Measurements from ENCODE around the gene ARL5B. TPM values are rescaled to one million over a fixed set of nuclear protein-coding genes. Genes with fewer than 3 reads are reported as not detected.
"Not testable (repeated sequence)": the region's sequence is repeated elsewhere in the genome, so short reads cannot be mapped to it uniquely, and the experiment has no call there.

ARL5B gene
- total and polyA plus RNA-seq, 8 donors = 15.1 to 44.8 (median 41.2) TPM

DNA sequence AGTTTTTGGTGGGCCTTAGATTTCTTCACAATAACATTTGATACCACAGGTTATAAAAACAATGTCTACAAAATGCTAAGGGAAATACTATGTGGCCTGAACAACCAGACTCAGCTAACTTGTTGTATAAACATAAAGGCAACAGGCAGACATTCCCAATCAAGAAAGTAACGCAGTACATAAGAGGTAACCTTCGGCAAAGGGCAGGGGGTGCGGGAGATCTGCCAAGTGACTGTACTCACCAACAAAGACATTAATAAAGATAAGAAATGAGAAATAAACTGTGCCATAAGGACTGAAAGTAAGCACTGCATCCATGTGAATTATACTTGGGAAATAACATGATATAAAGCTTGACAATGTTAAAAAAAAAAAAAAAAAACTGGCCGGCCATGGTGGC is 23.2 kb upstream of the ARL5B start:
- intact Hi-C loops (cut with DNase I) = no loop called here
- DNase-seq (no peak), ATAC-seq (no peak)
- Histone ChIP-seq H3K9me3 (no peaks in the 10 kb centered on the region), H3K4me3 (no peak overlapping the region), H3K27ac (no peak overlapping the region), H3K4me1 (no peaks in the 10 kb centered on the region), H3K36me3 (peaks cover 0 to 2% of the 10 kb centered on the region in 2 donors), H3K27me3 (no peaks in the 10 kb centered on the region)
- TF ChIP-seq, protein P1, sequence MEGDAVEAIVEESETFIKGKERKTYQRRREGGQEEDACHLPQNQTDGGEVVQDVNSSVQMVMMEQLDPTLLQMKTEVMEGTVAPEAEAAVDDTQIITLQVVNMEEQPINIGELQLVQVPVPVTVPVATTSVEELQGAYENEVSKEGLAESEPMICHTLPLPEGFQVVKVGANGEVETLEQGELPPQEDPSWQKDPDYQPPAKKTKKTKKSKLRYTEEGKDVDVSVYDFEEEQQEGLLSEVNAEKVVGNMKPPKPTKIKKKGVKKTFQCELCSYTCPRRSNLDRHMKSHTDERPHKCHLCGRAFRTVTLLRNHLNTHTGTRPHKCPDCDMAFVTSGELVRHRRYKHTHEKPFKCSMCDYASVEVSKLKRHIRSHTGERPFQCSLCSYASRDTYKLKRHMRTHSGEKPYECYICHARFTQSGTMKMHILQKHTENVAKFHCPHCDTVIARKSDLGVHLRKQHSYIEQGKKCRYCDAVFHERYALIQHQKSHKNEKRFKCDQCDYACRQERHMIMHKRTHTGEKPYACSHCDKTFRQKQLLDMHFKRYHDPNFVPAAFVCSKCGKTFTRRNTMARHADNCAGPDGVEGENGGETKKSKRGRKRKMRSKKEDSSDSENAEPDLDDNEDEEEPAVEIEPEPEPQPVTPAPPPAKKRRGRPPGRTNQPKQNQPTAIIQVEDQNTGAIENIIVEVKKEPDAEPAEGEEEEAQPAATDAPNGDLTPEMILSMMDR (IDR thresholded peaks at IDR 0.05) = no peak

DNA sequence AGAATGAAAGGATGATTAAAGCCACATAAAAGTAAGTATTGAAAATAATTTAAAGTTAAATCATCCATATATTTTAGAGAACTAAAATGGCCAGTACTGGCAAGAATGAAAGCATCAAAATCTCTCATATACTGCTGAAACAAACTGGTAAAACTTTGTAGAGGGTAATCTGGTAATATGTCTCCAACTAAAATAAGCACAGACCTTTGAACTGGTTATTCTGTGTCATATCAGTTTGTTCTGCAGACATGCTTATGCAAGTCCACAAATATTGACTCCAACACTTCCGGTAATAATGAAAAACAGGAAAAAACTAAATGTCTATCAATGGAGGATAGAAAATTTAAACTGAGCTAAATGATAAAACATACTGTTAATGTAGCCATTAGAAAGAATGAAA is 21.8 kb upstream of the ARL5B start:
- H3K4me3 ChIP-seq; intact Hi-C loops (cut with DNase I); DNase-seq; H3K27ac ChIP-seq; H3K4me1 ChIP-seq; H3K9me3 ChIP-seq; ATAC-seq; H3K27me3 ChIP-seq: not testable (repeated sequence)
- H3K36me3 ChIP-seq = peaks cover 0 to 11% of the 10 kb centered on the region in 2 donors

DNA sequence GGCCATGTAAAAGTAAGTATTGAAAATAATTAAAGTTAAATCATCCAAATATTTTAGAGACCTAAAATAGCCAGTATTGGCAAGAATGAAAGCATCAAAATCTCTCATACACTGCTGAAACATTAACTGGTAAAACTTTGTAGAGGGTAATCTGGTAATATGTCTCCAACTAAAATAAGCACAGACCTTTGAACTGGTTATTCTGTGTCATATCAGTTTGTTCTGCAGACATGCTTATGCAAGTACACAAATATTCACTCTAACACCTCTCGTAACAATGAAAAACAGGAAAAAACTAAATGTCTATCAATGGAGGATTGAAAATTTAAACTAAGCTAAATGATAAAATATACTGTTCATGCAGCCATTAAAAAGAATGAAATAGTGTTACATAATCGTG is 19.5 kb upstream of the ARL5B start:
- DNase-seq; H3K9me3 ChIP-seq; H3K27ac ChIP-seq; ATAC-seq; H3K4me3 ChIP-seq; intact Hi-C loops (cut with DNase I); H3K27me3 ChIP-seq; H3K4me1 ChIP-seq: not testable (repeated sequence)
- peaks cover 0 to 11% of the 10 kb centered on the region in 2 donors for H3K36me3 ChIP-seq

DNA sequence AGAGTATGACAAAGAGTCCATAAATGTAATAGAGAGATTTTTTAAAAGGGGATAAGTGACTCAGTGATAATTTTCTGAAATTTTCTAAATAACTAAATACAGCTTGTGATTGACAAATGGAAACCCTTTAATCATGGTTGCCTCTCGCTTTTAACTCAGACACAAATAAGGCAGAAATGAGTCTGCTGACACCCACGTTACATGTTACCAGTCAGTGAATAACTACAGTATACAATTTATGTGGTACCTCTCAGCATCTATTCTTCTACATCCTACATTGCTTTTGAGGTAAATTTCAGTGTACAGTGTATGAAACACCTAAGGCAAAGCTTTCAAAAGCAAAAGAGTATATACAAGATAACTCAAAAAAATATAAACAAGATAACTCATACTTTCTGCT is 12.1 kb upstream of the ARL5B start:
- no peaks in the 10 kb centered on the region for H3K27me3 ChIP-seq
- H3K4me3 ChIP-seq = no peak overlapping the region
- no peaks in the 10 kb centered on the region for H3K9me3 ChIP-seq
- ATAC-seq (no peak), DNase-seq (no peak)
- TF ChIP-seq, protein P1 (IDR thresholded peaks at IDR 0.05) = no peak
- H3K36me3 ChIP-seq = peaks cover 0 to 28% of the 10 kb centered on the region in 2 donors
- peaks cover 0 to 29% of the 10 kb centered on the region in 2 donors for H3K4me1 ChIP-seq
- intact Hi-C loops (cut with DNase I) = no loop called here
- H3K27ac ChIP-seq = no peak overlapping the region

DNA sequence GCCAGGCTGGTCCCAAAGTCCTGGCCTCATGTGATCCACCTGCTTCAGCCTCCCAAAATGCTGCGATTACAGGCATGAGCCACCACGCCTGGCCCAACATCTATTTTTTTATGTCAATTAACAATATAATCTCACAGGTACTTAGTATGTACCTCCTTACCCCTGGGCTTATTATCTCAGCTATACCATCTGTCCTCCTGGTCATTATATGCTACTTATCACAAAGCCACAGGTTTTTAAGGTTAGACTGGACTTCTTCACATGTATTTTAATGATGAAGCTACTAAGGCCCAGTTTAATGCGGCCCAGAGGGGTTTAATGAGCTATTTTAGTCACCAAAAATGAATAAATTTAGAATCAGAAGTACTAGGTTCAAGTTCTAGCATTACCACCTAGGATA is 11.3 kb upstream of the ARL5B start:
- Histone ChIP-seq H3K36me3 (peaks cover 0 to 28% of the 10 kb centered on the region in 2 donors), H3K9me3 (no peaks in the 10 kb centered on the region), H3K27me3 (no peaks in the 10 kb centered on the region), H3K4me1 (peaks cover 0 to 31% of the 10 kb centered on the region in 2 donors), H3K27ac (no peak overlapping the region), H3K4me3 (no peak overlapping the region)
- ATAC-seq (no peak), DNase-seq (peak in 1 of 4 donors; percentile 13)
- intact Hi-C loops (cut with DNase I) = no loop called here
- TF ChIP-seq, protein P1 (IDR thresholded peaks at IDR 0.05) = no peak

DNA sequence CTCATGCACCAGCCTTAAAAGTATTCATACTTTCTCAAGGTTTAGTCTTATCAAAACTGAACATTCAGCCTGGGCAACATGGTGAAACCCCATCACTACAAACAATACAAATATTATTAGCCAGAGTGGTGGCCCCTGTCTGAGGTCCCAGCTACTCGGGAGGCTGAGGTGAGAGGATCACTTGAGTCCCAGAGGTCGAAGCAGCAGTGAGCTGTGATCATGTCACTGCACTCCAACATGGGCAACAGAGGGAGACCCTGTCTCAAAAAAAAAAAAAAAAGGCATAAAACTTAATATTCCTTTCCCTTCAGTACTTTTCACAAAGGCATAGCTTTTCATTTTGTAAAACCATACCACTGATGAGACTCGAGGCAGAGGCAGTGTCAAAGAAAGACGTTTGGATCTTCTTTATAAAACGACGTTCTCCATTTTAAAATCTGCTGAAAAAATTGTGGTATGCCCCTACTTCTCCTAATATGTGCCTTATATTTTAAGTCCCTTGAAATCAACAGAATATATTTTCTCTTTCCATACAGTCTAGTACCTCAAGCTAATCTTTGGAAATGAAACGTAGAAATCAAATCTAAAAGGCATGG is 9.8 kb upstream of the ARL5B start:
- no peak for DNase-seq
- ATAC-seq = no peak
- TF ChIP-seq, protein P1 (IDR thresholded peaks at IDR 0.05) = no peak
- Histone ChIP-seq H3K4me3 (peak overlapping the region in 1 of 2 donors; percentile 62), H3K27ac (no peak overlapping the region), H3K36me3 (peaks cover 0 to 28% of the 10 kb centered on the region in 2 donors), H3K27me3 (no peaks in the 10 kb centered on the region), H3K9me3 (no peaks in the 10 kb centered on the region), H3K4me1 (peaks cover 0 to 31% of the 10 kb centered on the region in 2 donors)
- intact Hi-C loops (cut with DNase I) = no loop called here

Measured in left lung (tissue), 10 donors.